ENCODE data around the gene SOX6.
A peak's percentile ranks its signal among the peaks of the same experiment; 100 is the strongest.

Gene SOX6

DNA sequence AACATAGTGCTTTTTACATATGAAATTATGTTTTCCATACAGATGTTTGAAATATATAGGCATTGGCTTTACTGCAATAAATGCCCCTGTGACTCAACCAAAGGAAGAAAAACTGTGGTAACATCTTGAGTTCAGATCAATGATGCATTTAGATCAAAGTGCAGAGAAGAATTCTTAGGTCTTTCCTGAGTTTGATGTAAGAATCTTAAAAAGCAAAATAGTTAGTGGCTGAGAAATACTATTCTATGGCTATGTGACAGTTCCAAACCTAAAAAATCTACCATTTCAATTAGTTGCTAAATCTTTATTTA, 93.7 kb downstream of the SOX6 start:
- no peak for DNase-seq (ENCODE audit: extremely low spot score)
- TF ChIP-seq, protein P1, sequence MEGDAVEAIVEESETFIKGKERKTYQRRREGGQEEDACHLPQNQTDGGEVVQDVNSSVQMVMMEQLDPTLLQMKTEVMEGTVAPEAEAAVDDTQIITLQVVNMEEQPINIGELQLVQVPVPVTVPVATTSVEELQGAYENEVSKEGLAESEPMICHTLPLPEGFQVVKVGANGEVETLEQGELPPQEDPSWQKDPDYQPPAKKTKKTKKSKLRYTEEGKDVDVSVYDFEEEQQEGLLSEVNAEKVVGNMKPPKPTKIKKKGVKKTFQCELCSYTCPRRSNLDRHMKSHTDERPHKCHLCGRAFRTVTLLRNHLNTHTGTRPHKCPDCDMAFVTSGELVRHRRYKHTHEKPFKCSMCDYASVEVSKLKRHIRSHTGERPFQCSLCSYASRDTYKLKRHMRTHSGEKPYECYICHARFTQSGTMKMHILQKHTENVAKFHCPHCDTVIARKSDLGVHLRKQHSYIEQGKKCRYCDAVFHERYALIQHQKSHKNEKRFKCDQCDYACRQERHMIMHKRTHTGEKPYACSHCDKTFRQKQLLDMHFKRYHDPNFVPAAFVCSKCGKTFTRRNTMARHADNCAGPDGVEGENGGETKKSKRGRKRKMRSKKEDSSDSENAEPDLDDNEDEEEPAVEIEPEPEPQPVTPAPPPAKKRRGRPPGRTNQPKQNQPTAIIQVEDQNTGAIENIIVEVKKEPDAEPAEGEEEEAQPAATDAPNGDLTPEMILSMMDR (IDR thresholded peaks at IDR 0.05; ENCODE audit: control extremely low read depth, extremely low read depth, low read depth, missing control alignments) = no peak
- ChIA-PET POLR2A (no interaction called here), CTCF (interaction anchor here (1.2 kb wide), 1 partner anchor 10 kb away, joined by 3 read pairs; no protein-coding TSS in a partner anchor)

DNA sequence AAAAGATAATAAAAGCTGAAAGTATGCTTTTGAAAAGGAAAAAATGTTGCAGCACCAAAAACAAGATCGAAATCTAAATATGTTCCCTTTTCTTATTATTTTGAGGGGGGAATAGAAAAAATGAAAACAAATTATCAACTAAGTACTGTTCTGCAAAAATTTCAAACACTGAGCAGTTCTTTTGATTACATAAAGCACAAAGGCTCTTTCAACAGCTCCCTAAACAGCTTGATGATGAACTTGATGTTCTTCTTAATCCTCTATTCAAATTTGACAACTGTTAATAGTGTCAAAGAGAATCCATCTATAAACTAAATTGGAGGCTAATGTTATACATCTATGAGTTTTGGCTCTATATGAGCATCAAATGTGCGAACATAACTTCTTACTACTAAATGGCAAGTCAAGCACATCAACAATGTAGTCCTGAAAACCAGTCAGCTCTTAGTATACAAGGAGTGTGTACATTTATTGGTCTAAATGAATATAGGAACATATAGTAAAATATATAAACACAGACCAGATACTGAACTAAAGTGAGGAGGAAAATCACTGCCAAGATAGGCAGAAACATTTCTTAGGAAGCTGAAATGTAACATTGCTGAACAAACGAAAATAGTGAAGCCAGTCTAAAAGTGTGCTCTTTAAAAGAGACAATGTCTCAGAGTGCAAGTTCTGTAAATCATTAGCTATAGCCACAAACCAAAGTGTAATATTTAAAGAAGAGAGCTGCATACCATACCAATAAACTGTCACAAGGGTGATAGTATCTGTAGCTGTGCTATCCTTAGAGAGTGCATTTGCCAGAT, 94.3 kb downstream of the SOX6 start:
- TF ChIP-seq, protein P1 (IDR thresholded peaks at IDR 0.05; ENCODE audit: control extremely low read depth, extremely low read depth, low read depth, missing control alignments) = no peak
- DNase-seq (ENCODE audit: extremely low spot score) = peak; percentile 7
- POLR2A ChIA-PET = no interaction called here
- CTCF ChIA-PET = interaction anchor here (1.2 kb wide), 1 partner anchor 9 kb away, joined by 3 read pairs; no protein-coding TSS in a partner anchor

DNA sequence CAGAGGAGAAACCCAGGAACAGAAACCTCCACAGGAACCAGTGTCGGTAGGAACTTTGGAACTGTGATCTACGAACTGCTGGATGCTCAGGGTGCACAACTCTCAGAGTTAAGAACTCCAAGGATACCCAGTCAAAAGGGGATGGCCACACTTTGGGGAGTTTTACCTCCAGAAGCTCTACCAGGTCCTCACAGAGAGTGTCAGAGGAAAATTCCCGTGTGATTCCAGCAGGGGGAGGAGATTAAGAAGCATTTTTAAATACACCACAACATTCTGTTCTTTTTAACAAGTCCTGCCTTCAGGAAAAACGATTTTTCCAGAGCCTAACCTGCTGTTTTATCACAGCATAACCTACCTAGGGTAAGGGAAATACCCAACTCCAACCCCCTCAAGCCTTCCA, 104.0 kb downstream of the SOX6 start:
- TF ChIP-seq, protein P1 (IDR thresholded peaks at IDR 0.05; ENCODE audit: control extremely low read depth, extremely low read depth, low read depth, missing control alignments) = no peak
- ChIA-PET CTCF (interaction anchor here (1.3 kb wide), 1 partner anchor 10 kb away, joined by 3 read pairs; no protein-coding TSS in a partner anchor), POLR2A (no interaction called here)
- DNase-seq (ENCODE audit: extremely low spot score) = no peak

DNA sequence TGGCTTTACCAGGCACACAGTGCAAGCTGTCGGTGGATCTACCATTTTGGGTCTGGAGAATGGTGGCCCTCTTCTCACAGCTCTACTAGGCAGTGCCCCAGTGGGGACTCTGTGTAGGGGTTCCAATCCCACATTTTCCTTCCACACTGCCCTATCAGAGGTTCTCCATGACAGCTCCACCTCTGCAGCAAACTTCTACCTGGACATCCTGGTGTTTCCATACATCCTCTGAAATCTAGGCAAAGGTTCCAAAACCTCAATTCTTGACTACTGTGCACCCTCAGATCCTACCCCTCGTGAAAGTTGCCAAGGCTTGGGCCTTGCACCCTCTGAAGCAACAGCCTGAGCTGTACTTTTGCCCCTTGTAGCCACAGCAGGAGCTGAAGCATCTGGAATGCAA, 108.1 kb downstream of the SOX6 start:
- TF ChIP-seq, protein P1 (IDR thresholded peaks at IDR 0.05; ENCODE audit: control extremely low read depth, extremely low read depth, low read depth, missing control alignments) = no peak
- ChIA-PET POLR2A (no interaction called here), CTCF (interaction anchor here (1.2 kb wide), 1 partner anchor 12 kb away, joined by 6 read pairs; no protein-coding TSS in a partner anchor)
- no peak for DNase-seq (ENCODE audit: extremely low spot score)

DNA sequence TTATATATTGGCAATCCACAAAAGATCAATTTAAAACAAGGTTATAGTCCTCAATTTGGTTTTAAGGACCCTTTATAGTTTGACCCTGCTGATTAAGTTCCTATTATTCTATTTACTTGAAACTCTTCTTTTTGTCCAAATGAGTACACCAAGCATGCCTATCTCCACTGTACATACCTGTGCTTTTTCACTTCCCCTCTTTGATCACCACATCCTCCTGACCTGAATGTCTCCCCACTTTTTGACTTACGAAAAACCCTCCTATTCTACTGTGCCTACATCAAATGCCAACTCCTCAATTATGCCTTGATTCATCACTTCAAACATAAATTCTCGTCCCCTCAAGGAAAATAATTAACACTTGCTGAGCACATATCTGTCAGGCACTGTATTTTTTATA, 113.5 kb downstream of the SOX6 start:
- POLR2A ChIA-PET = no interaction called here
- DNase-seq (ENCODE audit: extremely low spot score) = no peak
- TF ChIP-seq, protein P1 (IDR thresholded peaks at IDR 0.05; ENCODE audit: control extremely low read depth, extremely low read depth, low read depth, missing control alignments) = no peak
- CTCF ChIA-PET = interaction anchor here (0.7 kb wide), 1 partner anchor 139 kb away, joined by 3 read pairs; no protein-coding TSS in a partner anchor

DNA sequence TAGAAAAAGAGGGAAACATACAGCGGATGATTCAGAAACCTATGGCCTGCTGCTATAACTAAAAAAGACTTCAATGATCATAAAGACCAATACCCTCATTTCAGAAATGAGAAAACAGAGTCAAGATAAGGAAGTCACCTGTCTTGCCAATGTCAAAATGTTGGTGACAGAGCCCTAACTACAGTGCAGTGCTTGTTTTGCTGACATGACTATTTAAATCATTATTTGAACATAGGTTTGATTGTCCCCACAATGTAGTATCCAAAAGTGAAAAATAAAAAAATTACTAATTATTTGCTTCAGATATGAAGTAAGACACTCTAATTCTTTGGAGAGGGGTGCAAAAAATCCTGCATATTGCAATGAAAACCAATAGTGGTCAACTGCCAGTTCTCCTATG, 115.7 kb downstream of the SOX6 start:
- ChIA-PET POLR2A (no interaction called here), CTCF (no interaction called here)
- no peak for DNase-seq (ENCODE audit: extremely low spot score)
- TF ChIP-seq, protein P1 (IDR thresholded peaks at IDR 0.05; ENCODE audit: control extremely low read depth, extremely low read depth, low read depth, missing control alignments) = no peak

Measured in GM10248 (cell line).